Measurements from ENCODE around the gene UROC1. TPM values are rescaled to one million over a fixed set of nuclear protein-coding genes. Genes with fewer than 3 reads are reported as not detected.

The UROC1 gene
- total RNA-seq, 1 donor from 2014 or later, result not detected

DNA sequence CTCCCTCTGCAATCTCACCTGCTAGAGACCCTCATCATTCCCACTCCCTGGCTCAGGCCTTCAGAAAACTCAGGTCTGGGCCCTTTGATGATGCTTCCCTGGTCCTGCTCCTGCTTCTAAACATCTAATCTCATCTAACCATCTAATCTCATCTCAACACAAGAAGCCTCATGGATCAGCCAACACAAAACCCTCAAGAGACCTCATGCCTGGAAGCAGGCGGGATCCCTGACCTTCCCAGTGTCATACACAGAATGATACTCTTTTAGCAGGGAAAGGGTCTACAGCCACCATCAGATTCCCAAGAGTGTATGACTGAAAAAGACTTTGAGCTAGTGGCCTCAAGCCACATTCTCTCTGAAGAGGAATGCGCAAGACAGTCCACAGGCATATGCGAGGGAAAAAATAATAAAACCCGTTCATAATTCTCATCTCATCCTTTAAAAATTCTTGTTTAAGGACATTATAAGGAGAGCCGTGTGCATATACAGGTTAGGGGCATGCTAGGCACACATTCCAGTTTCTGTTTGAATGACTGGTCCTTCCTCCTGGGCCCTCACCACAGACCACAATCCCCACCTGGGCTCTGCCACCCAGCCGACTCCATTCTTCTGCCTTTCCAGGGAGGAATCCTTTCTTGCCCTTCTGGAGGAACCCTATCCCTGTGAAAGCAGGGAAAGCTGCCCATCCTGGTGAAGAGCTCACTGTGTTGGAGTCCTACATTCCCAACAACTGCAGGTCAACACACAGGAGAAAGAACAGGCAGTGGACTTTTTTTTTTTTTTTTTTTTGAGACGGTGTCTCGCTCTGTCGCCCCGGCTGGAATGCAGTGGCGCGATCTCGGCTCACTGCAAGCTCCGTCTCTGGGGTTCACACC lies 44.0 kb downstream of the UROC1 start:
- Histone ChIP-seq H3K27ac (peak overlapping the region; percentile 27 to 99), H3K27me3 (no peaks in the 10 kb centered on the region), H3K4me1 (peaks cover 27 to 35% of the 10 kb centered on the region in 2 donors), H3K4me3 (peak overlapping the region; percentile 63 to 71), H3K36me3 (peaks cover 29 to 34% of the 10 kb centered on the region in 2 donors), H3K9me3 (no peaks in the 10 kb centered on the region)
- DNase-seq (ENCODE audit: low spot score in 2 of 2), result no peak
- TF ChIP-seq, protein P1, sequence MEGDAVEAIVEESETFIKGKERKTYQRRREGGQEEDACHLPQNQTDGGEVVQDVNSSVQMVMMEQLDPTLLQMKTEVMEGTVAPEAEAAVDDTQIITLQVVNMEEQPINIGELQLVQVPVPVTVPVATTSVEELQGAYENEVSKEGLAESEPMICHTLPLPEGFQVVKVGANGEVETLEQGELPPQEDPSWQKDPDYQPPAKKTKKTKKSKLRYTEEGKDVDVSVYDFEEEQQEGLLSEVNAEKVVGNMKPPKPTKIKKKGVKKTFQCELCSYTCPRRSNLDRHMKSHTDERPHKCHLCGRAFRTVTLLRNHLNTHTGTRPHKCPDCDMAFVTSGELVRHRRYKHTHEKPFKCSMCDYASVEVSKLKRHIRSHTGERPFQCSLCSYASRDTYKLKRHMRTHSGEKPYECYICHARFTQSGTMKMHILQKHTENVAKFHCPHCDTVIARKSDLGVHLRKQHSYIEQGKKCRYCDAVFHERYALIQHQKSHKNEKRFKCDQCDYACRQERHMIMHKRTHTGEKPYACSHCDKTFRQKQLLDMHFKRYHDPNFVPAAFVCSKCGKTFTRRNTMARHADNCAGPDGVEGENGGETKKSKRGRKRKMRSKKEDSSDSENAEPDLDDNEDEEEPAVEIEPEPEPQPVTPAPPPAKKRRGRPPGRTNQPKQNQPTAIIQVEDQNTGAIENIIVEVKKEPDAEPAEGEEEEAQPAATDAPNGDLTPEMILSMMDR (IDR thresholded peaks at IDR 0.05), result no peak
- intact Hi-C loops (cut with DNase I), result loop anchor here (2.0 to 10.0 kb wide), 2 partner anchors 117 to 531 kb away; partner anchors contain the start of gene KLF15

DNA sequence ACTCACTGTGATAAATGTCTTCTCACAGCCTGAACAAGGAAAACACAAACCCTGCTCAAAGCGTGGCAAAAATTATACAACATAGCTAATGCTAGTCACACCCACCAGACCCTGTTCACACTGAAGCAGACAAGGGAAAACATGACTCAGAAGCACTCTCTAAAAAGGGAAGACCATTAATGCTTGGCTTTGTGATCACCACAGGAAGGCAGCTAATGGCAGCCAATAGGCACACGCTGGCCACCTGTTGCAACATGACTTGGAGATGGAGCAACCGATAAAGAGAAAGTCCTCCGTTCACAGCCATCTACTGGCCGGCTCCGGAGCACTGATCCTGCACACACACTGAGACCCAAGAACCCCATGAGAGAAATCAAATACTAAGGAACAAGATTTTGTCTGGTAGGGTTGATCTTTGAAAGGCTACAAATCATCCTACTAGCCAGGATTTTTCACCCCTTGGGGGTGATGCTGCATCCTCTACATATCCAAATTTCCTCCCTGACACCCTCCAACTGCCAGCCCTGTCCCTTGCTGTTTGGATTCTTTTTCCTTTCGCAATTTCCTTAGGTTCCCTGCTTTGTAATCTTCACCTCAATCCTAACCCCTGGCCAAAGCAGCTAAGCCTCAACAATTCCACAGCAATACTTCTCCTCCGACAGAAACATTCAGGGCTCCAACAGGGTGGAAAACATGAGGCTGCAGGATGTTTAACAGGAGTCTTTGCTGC lies 45.1 kb downstream of the UROC1 start:
- H3K4me3 ChIP-seq, result peak overlapping the region; percentile 31 to 71
- peak; percentile 72 to 95 for DNase-seq (ENCODE audit: low spot score in 2 of 2)
- TF ChIP-seq, protein P1 (IDR thresholded peaks at IDR 0.05), result no peak
- peak overlapping the region; percentile 27 to 99 for H3K27ac ChIP-seq
- peaks cover 27 to 35% of the 10 kb centered on the region in 2 donors for H3K4me1 ChIP-seq
- H3K36me3 ChIP-seq, result peaks cover 40 to 45% of the 10 kb centered on the region in 2 donors
- intact Hi-C loops (cut with DNase I), result loop anchor here (10.0 kb wide), 1 partner anchor 532 kb away; no protein-coding TSS in a partner anchor
- no peaks in the 10 kb centered on the region for H3K27me3 ChIP-seq
- no peaks in the 10 kb centered on the region for H3K9me3 ChIP-seq

DNA sequence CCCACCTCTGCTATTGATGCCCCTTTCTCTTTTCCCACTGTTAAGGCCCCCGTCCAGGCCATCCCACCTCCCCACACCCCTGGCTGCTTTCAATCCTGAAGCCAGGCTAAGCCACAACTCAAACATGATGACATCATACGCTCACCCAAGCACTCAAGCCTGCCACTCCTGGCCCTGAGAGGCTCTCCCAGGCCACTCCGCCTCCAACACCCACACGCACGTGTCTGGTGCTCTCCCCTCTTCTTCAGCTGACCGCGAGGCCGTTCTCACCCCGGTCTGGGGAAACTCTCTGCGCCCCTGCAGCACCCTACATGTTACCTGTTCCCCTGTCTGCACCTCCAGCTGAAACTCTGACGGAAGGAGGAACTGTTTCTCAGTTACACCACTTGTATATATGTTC lies 48.1 kb downstream of the UROC1 start:
- Histone ChIP-seq H3K9me3 (no peaks in the 10 kb centered on the region), H3K27ac (no peak overlapping the region), H3K4me3 (no peak overlapping the region), H3K36me3 (peaks cover 69 to 72% of the 10 kb centered on the region in 2 donors), H3K4me1 (peaks cover 23 to 28% of the 10 kb centered on the region in 2 donors), H3K27me3 (no peaks in the 10 kb centered on the region)
- intact Hi-C loops (cut with DNase I), result no loop called here
- no peak for DNase-seq (ENCODE audit: low spot score in 2 of 2)
- TF ChIP-seq, protein P1 (IDR thresholded peaks at IDR 0.05), result no peak

DNA sequence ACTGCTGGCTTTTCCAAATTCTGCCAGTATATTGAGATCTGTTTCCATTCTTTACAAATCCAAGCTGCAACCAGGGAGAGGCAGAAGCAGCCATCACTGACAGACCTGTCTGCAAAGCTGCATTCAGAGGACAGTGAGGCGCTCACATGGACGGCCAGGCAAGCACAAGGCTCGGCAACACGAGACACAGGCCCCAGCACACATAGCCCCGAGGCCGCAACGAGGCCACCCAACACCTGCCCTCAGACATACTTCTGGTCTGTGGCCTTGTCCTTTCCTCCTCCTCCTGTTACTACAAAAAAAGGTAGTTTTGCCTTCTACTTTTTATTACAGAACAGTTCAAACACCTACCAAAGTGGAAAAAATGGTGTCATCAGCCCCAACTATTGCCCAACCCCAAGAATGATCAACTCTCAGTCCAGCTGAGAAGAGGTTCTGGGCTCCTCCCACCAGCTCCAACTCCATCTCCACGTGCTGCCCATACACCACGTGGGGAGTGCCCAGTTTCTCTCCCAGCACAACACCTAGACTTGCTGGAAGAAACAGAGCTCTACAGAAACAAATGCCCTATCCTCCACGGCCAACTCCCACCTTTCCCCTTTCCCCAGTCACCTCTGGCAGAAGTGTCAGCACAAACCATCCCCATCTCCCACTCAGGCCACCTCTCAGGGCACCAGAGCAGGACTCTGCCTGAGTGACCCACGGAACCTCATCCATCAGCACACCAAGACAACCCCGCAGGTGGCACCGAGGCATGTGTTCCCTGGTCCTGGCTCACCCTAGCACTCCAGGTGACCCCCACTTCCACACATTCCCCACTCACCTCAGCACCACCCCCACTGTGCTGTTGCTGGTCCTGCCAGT lies 49.3 kb downstream of the UROC1 start:
- DNase-seq (ENCODE audit: low spot score in 2 of 2), result no peak
- H3K4me1 ChIP-seq, result peaks cover 12 to 15% of the 10 kb centered on the region in 2 donors
- H3K36me3 ChIP-seq, result peaks cover 76 to 81% of the 10 kb centered on the region in 2 donors
- H3K27me3 ChIP-seq, result no peaks in the 10 kb centered on the region
- no peaks in the 10 kb centered on the region for H3K9me3 ChIP-seq
- intact Hi-C loops (cut with DNase I), result no loop called here
- no peak overlapping the region for H3K4me3 ChIP-seq
- TF ChIP-seq, protein P1 (IDR thresholded peaks at IDR 0.05), result no peak
- H3K27ac ChIP-seq, result no peak overlapping the region

DNA sequence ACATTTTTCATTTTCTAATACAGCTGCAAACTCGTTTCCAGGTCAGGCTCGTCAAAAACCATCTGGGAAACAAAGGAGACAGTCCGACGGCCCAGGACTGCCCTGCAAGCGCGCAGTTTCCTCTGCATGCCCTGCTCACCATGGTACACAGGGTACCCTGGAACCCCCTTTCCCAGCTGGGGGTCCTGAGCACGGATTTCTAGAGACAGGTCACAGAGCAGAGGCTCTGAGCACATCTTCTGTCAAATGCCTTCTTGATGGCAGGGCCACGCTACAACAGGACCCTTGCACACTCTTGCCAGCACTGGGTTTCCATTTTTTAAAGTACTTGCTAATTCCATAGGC lies 50.0 kb downstream of the UROC1 start:
- Histone ChIP-seq H3K27me3 (no peaks in the 10 kb centered on the region), H3K9me3 (no peaks in the 10 kb centered on the region), H3K4me3 (no peak overlapping the region), H3K27ac (no peak overlapping the region), H3K4me1 (peaks cover 7 to 9% of the 10 kb centered on the region in 2 donors), H3K36me3 (peaks cover 80 to 88% of the 10 kb centered on the region in 2 donors)
- intact Hi-C loops (cut with DNase I), result no loop called here
- DNase-seq (ENCODE audit: low spot score in 2 of 2), result no peak
- TF ChIP-seq, protein P1 (IDR thresholded peaks at IDR 0.05), result no peak

All from ascending aorta (tissue), 2 donors.